GM18867 (cell line): ENCODE results near the gene SLC6A3.

ENCODE experiments used
- ATAC-seq: cut with Tn5 transposase; IDR thresholded peaks from one replicate; pipeline ENCODE4 v1.9.1; 2021; ENCODE audit warnings: mild to moderate bottlenecking, moderate library complexity; ENCODE audit not compliant: unreplicated experiment

The SLC6A3 gene

DNA sequence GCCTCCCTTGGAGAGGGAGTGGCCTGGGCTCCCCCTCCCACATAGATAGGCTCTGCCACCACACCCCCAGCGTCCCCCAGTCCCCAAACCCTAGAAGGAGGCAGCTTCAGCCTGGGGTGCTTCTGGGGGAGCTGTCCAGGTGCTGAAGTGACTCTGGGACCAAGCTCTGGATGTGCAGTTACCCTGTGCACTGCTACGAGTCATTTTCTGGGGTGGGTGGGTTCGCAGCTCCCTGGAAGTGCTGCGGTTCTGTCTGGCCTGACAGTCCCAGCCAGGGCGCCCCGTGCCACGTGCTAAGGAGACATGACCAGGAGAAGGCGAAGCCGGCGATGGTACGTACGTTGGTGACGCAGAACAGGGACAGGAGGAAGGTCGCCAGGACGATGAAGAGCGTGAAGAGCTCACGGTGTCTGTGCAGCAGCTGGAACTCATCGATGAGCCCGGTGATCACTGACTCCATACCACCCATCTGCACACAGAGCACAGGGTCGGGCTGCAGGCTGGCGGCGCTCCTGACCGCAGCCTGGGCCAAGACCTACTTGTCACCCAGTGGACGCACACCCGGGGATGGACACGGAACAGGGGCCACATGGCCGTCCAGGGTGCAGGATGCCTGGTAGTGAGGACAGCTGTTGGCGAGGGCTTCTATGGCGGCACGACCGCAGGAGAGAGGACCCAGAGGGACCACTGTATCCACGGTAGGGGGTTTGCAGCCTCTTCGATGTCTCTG, 35.7 kb downstream of the SLC6A3 start:
- ATAC-seq, result no peak

DNA sequence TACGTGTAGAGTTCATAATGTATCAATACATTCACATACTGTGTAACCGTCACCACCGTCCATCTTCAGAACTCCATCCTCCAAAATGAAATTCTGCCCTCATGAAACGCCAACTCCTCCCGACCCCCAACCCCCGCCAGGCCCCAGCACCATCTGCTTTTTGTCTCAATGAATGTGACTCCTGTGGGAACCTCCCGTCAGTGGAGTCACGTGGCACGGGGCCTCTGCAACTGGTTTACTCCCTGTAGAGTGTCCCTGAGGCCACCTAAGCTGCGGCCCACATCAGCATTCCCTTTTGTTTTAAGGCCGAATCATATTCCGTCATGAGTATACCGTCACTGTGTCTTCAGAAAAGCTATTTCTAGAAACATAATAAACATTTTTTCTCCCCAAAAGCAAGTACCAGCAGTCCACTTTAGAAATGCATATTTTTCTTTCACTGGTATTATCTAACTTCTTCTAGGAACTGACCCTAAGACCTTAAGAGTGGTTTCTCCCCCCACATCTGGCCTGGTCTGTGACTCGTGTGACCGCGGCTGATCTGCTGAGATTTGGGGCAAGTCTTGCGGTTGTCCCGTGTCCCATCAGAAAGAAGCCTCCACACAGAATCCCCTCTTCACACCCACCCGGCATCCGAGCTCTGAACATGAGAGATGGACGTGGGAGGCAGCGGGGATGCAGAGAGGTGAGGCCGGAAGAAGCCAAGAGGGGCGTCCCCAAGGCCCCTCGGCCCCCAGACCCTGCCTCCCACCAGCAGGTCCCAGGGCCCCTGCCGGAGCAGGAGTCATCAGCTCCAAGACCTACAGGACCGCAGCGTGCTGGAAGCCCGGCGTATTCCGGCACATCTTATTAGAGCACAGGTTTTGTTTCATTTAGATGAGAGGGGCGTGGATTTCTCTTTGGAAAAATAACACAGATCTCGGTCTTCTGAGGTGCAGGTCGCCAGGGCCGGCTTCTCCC, 38.3 kb downstream of the SLC6A3 start:
- ATAC-seq, result no peak

DNA sequence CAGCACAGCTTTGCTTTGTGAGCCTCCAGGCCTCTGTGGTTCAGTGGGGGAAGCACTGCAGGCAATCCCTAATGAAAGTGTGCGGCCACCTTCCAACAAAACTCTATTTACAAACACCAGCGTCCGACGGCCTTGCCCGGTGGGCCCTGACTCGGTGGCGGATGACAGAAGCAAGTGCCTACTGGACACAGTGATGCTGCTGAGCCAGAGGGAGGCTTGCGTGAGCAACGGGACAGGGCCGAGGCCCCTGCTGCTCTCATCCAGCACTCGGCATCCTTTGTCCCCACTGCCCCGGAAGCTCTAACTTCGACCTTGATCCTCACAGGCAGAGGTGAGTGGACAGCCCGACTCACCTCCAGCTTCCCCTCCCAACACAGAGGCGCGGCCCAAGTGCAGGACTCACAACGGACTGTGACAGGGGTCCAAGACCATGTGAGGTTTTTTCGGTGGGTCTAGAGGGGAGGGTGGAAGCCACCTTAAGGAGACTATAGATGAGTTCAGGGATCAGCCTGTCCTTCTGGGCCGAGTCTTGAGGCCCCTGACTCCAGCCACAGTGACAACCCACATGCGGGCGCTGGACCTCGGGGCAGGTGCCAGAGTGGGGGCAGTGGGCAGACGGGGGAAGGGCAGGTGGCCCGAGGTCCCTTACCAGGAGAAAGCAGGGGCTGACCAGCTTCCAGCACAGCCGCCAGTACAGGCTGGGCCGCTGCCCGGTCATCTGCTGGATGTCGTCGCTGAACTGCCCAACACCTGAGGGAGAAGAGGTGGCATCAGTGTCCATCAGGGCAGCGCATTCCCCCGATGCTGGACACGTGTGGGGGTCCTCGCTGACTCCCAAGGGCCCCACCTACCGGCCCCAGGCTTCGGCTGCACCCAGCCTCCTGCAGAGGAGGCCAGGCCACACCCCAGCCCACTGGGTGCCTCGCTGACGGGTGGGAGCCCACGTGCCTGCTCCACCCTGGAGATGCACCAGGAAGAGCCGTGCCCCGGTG, 39.4 kb downstream of the SLC6A3 start:
- no peak for ATAC-seq

DNA sequence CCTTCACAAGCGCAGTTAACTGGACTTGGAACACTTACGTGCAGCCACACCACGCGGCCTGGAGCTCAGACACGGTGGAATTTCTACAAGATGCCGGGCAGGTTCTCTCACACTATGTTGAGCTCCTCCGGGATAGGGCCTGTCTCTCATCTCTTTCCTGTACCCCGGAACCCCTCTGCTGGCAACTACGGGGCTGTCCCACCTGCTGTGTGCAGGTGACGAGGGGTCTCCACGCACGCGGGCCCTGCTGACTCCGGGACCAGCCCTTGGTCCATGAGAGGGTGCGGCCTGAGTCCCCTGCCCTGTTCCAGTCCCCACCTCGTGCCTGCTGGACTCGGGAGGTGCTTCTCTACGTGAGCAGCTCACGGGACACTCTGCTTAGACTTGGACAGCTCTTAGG, 40.1 kb downstream of the SLC6A3 start:
- no peak for ATAC-seq

DNA sequence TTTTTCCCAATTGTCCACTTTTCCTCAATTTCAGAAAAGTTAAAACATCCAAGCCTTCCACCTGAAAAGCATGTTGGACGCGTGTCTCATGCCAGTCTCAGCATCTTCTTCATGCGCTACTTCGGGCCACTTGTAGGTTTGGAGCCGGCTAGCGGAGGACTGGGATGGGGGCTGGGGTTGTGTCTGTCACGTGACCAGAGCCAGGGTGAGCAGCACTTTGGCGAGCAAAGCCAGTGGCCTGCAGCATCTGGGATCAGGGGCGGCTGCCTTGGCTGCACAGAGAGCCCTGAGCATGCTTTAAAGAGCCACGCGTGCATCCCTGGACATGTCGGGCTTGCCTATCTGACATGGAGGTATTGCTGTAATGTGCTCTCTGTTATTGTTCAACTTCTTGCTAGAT, 41.2 kb downstream of the SLC6A3 start:
- ATAC-seq, result no peak

DNA sequence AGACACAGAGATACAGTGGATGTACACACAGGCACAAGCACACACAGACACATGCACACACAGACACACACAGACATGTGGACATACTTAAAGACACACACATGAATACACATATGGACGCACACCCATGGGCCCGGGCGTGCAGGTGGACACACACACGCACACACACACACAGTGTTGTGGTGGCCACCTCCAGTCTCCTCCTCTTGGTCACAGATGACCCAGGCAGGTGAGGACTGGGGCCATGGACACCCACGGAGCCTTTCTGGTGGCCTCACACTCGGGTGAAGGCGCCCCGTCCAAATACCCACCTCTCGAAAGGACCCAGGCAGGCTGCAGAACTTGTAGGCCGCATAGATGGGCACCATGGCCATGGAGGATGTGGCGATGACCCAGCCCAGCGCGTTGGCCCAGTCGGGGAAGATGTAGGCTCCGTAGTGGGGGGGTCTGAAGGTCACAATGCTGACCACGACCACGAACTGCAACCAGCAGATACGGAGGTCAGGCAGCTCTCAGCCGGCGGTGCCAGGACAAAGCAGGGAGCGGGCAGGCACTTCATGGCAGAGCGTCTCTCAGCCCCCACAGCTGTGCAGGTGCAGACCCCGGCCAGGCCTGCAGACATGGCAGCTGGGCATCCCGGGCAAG, 42.5 kb downstream of the SLC6A3 start:
- ATAC-seq, result no peak

DNA sequence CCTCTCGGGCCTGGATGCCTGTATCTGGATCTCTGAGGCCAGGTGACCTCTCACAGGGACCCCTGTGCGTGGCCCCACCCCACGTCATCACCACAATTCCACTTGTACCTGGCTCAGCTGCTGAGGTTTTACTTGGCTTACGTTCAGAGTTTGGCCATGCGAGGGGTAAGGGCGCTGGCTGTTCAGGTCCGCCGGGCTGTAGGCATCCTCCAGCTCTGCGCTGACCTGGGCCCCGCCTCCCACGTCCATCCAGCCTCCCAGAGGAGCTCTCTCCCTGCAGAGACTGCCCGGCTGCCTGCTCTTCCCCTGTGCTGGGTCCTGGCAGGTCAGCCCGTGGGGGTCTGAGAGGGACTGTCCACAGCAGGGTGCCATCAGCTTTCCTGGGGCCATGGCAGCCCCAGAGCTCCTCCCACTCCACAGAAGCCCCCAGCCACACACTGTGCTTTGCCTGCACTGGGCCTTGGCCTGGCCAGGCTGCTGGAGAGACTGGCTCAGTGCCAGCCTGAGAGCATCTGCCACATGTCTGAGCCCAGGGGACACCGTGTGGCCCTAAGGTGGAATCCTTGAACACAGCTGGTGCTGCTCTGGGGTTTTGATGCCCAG, 43.6 kb downstream of the SLC6A3 start:
- ATAC-seq, result no peak

DNA sequence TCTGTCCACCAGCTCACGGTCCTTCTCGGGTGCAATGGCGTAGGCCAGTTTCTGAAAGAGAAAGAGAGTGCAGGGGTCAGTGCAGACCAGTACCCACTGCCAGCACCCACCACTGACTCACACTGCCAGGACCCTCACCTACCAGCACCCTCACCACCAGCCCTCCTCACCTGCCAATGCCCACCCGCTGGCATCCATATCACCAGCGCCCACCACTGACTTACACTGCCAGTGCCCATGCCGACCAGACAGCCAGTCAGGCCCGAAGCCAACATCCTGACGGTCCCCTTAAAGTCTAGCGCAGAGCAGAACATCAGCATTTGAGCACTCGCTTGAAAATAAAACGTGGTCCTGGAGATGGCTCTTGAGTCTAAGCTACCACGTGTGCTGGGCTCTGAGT, 44.3 kb downstream of the SLC6A3 start:
- ATAC-seq, result no peak

DNA sequence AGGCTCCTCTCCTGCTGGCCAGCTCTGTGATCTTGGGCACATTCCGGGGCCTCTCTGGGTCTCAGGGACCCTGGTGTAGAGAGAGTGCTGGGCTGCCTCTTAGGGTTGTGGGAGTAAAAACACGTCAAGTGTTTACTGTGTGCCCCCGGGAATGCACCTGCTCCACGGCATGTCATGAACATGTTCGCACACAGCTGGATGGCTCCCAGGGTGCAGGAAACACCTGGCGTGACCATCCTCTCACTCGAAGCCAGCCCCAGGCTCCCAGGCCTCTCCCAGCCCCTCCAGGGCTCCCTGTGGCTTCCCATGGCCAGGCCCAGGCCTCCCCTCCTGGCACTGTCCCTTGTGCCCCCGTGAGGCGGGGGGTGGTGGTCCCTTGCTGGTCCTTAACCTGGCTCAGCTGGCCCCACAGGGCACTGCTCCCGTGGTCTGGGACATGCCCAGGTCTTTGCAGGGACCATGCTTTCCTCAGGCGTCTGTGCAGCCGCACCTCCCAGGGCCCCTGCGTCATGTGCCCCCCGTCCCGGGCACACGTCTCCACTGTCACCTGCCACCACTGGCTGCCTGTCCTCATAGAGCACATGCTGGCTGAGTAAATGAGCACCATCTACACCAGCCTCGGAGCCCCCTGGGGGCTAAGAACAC, 44.9 kb downstream of the SLC6A3 start:
- ATAC-seq, result no peak

DNA sequence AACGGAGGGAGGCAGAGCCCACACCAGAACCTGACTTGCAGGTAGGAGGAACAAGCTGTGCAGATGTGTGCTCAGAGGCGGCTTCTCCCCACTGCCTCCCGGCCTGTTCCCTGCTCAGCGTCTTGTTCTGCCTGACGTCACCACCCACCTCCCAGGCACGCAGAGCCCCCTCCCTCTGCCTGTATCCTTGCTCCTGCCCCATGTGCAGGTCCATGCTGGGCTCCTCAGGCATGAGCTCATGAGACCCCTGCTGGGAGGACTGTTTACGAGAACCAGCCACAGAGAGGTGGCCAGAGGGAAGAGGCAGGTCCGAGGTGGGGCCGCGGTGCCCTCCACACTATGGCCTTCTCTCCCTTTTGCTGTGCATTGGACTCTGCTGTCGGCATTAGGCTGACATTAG, 45.5 kb downstream of the SLC6A3 start:
- ATAC-seq, result no peak

DNA sequence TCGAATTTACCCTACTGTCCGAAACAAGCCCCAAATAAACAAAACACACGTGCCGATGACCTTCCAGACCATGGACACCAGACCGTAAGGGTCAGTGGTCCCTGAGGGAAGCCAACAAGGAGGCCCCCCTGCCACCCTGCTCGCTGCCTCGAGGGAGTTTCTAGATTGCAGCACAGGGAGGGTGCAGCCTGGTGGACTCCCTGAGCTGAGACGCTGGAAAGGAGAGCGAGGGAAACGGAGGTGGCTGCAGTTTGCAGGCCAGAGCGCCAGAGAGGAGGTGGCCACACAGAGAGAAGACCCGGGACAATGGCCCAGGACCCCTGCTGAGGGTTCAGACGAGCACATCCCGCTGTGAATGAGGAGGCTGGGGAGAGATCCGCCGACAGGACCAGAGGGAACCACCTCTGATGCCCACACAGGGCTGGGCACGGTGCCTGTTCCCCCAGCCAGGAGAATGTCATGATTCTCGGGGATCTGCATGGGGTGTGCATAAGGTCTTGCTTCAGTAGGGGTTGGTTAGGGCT, 48.9 kb downstream of the SLC6A3 start:
- ATAC-seq, result no peak

DNA sequence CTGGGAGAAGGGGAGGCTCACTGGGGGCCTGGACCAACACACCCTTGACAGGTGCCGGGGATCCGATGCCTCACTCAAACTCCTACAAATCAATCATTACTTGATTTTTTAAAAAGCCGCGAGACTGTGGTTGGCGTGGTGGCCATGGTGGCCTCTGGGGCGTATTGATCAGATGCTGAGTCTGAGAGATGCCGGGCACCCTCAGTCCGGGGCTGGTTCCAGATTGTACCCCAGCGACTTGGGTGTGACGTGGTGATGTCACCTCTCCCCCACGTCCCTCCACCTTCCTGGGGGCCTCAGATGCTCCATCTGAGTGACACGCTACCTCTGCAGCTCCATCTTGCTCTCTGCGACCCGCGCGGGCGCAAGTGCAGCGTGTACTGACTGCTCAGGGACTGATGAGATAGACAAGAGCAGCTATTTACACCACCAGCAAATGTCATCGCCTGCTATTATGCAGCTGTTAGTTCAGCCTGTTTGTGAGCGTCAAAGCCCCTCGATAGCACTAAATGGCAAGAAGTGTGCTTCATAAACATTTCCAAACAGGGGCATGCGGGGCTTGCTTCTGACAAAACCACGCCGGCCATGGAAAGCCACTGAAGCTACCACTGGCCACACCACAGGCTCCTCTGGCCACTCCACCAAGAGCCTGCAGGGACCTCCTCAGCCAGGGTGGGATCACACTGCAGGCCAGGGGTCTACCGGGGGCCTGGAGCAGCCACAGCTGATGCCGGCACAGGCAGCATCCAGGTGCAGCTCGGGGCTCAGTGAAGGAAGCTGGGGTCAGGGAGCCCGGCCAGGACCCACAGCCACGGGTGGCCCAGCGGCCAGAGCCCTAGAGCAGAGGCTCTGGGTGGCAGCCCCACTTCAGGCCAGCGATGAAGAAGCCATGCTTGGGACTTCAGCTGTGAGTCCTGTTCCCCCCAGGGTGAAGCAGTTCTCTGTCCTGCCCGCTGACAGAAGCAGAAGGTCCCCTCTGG, 50.1 kb downstream of the SLC6A3 start:
- ATAC-seq, result no peak

DNA sequence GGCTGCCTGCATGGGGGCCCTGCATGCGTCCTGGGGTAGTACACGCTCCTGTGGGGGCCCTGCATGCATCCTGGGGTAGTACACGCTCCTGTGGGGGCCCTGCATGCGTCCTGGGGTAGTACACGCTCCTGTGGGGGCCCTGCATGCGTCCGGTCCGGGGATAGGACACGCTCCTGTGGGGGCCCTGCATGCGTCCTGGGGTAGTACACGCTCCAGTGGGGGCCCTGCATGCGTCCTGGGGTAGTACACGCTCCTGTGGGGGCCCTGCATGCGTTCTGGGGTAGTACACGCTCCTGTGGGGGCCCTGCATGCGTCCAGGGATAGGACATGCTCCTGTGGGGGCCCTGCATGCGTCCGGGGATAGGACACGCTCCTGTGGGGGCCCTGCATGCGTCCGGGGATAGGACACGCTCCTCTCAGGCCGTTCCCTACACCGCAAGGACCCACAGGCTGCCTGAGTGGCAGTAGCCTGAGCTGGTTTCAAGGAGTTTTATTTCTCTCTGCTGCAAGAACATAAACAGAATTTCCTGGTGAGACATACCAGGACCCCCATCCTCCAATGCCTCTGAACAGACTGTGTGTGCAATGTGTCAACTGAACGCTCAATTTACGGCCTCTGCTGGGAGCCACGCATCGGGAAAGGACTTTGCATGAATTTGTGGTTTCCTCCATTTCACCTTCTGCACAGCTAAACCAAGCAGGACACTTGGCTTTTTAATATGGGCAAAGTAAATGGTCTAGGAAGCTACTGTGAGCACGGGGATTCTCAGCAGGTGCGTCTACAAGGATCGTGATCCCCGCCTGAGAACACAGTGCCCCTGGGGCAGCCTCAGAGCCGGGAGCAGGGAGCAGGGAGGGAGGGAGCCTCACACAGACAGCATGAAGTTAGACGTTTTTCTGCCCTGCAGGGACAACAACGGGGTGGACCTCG, 51.4 kb downstream of the SLC6A3 start:
- no peak for ATAC-seq

DNA sequence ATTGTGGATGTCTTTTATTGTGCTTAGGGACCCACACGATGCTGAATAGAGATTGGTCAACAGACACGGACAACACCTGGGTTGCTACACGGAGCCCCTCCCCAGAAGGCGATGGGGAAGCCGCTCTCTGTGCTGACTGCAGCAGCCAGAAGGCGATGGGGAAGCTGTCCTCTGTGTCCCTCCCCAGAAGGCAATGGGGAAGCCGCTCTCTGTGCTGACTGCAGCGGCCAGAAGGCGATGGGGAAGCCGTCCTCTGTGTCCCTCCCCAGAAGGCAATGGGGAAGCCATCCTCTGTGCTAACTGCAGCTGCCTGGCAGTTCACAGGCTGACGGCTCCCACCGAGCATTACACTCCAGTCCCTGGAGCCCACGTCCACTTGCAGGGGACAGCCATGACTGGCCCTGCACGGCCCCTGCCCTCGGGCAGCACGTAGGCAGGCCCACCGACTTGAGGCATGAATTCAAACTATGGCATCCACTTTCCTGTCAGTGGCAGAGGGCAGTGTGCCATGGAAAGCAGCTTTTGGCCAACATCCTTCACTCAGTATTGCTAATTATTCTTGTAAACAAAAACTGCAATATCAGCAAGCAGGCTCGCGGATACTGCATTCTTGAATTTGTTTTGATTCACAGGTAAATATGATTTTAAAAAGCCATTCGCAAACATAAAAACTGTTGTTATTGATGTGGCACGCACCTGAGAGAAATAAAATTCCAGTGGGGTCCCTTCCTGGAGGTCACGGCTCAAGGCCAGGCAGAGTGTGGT, 52.3 kb downstream of the SLC6A3 start:
- ATAC-seq, result no peak

DNA sequence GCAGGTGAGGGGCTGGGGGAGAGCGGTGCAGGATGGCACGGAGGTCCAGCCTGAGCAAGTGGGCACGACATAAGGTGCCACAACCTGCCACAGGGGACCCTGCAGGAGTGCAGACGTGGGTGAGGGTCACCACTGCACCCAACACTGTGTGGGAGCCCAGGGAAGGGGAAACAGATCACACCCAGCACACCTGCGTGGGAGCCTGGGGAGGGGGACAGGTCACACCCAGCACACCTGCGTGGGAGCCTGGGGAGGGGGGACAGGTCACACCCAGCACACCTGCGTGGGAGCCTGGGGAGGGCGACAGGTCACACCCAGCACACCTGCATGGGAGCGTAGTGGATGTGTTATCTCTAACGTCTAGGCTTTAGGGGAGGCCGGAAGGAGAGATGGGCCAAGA, 53.0 kb downstream of the SLC6A3 start:
- no peak for ATAC-seq

DNA sequence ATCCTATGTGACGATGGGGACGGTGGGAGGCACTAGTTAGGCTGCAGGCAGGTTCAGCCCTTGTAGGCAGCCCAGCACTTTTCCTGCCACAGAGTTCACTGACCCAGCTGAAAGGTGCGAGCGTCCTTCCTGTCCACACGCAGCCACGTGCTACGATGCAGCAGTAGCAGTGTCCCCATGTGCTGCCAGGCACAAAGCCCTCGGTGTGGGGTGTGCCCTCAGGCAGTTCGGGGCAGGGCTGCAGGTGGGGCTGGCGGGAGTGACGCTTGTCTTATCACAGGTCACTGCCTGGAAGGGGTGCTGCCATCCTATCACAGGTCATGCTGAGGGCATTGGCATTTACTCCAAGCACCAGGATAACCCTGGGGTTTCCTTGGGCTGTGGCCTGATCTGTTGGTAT, 53.5 kb downstream of the SLC6A3 start:
- ATAC-seq, result no peak
